ENCODE results near the gene CCDC87.
"Not testable (repeated sequence)": the region's sequence is repeated elsewhere in the genome, so short reads cannot be mapped to it uniquely, and the experiment has no call there.

The CCDC87 gene, protein sequence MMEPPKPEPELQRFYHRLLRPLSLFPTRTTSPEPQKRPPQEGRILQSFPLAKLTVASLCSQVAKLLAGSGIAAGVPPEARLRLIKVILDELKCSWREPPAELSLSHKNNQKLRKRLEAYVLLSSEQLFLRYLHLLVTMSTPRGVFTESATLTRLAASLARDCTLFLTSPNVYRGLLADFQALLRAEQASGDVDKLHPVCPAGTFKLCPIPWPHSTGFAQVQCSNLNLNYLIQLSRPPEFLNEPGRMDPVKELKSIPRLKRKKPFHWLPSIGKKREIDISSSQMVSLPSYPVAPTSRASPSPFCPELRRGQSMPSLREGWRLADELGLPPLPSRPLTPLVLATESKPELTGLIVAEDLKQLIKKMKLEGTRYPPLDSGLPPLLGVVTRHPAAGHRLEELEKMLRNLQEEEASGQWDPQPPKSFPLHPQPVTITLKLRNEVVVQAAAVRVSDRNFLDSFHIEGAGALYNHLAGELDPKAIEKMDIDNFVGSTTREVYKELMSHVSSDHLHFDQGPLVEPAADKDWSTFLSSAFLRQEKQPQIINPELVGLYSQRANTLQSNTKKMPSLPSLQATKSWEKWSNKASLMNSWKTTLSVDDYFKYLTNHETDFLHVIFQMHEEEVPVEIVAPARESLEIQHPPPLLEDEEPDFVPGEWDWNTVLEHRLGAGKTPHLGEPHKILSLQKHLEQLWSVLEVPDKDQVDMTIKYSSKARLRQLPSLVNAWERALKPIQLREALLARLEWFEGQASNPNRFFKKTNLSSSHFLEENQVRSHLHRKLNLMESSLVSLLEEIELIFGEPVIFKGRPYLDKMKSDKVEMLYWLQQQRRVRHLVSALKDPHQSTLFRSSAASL
- 0.20 to 0.39 reads per million in 2 donors for total RNA-seq

DNA sequence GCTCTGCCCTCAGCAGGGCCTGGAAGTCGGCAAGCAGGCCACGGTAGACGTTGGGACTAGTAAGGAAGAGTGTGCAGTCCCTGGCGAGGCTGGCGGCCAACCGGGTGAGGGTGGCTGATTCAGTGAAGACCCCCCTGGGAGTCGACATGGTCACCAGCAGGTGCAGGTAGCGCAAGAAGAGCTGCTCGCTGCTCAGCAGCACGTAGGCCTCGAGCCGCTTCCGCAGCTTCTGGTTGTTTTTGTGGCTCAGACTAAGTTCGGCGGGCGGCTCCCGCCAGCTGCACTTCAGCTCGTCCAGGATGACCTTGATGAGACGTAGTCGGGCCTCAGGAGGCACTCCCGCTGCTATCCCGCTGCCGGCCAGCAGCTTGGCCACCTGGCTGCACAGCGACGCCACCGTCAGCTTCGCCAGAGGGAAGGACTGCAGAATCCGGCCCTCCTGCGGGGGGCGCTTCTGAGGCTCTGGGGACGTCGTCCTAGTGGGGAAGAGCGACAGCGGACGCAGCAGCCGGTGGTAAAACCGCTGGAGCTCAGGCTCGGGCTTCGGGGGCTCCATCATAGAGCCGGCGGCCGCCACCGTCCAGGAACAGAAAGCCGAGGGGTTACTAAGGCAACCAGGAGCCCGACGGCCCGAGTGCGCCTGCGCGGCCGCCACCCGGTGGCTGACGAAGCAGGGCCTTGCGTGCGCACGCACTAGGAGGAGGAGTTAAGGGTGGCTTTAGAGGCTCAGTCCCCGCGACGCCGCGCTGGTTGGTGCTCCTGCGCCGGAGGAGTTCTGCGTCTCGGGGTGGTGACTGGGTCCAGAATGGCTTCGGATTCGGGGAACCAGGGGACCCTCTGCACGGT, at the start of gene CCDC87, which contains the start of gene CCS:
CCDC87 (minus strand) TSS at position 607 of the 846 bp plus-strand sequence; CDS start at position 559, 48 bp downstream.
CCS (plus strand) TSS at position 729 of the 846 bp plus-strand sequence; CDS start at position 806, 77 bp downstream.
- DNase-seq, result peak; percentile 98

GRCh38 chr11:66641834-66642233, 49.0 kb upstream of the CCDC87 start:
- no peak for DNase-seq

DNA sequence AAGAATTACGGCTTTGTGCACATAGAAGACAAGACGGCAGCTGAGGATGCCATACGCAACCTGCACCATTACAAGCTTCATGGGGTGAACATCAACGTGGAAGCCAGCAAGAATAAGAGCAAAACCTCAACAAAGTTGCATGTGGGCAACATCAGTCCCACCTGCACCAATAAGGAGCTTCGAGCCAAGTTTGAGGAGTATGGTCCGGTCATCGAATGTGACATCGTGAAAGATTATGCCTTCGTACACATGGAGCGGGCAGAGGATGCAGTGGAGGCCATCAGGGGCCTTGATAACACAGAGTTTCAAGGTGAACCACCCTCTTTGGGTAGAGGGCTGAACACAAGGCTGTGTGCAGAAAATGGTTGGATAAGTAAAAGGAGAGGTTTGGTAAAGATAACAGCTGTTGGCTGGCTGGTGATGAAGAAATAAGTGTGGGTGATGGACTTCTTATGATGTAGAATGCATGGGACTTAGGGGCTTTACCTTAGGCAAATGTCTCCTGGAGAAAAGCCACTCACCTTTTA, 47.0 kb upstream of the CCDC87 start:
- not testable (repeated sequence) for DNase-seq

DNA sequence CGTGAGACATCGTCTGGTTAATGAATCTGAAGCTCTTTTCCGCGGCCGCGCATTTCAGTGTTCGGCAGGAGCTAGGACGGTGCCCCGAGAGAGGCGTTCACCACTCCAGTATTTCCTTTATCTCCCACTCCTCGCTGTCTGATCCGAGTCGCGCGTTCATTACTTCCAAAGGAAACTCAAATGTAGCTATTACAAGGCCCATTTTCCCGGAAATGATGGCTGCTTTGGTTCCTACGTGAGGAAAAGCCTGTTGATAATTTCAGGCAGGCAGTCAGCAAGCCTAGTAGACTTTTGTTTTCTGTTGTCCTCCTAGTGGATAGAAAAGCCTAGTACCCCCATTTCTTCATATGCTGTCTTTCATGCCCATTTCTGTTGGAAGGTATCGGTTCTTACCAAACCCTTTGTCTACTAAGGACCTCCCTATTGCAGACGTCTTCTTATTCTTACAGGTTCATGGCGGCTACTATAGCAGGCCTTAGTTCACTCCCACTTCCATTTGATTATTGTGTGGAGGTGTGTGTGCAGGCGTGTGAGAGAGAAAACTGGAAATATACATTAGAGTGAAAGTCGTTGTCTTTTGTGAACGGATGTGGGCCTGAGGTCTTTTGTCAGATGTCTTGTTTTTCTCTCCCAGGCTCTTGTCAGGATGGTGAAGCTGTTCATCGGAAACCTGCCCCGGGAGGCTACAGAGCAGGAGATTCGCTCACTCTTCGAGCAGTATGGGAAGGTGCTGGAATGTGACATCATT, 46.4 kb upstream of the CCDC87 start:
- DNase-seq, result no peak

DNA sequence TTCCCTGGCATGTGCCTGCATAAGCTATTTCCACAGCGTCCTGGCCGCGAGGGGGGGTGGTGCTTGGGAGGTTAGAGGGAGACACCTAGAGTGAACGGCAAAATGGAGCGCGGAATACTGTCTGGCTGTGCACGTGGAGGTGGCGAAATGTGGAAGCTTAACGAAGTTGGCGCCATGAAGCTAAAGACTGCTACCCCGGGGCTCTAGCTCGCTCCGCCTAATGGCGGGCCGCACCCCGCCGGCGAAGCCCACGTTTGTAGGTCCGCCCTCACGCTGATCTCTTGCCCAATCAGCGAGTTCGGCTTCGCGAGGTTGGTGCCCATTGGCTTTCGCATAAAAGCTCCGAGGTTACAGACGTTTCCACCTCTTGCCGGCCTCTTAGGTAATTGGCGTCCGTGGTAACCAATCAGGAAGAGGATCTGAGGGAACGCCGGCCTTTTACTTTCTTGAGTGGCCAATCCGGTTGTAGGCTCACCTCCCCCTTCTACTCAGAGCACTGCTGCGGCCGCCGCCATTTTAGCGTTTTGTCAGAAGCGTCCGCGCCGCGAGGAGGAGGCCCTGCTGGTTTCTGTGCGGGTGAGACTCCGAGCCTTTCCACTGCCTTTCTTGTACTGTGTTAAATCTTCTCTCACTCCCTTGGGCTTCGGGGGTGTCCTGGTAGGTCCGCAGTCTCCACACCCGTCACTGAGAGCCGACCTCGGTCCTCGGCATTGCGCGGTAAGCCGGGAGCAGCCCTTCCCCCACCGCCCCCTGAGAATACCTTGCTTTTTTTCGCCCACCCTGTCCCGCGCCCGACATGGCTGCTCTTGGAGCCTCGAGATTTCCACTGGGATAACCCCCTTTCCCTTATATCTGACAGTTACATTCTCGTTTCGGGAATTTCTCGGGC, 45.6 kb upstream of the CCDC87 start, which contains the start of gene RBM4:
RBM4 (plus strand) TSS at position 527 of the 889 bp plus-strand sequence. CDS start 1,009 bp downstream, outside the sequence.
- peak; percentile 76 for DNase-seq

DNA sequence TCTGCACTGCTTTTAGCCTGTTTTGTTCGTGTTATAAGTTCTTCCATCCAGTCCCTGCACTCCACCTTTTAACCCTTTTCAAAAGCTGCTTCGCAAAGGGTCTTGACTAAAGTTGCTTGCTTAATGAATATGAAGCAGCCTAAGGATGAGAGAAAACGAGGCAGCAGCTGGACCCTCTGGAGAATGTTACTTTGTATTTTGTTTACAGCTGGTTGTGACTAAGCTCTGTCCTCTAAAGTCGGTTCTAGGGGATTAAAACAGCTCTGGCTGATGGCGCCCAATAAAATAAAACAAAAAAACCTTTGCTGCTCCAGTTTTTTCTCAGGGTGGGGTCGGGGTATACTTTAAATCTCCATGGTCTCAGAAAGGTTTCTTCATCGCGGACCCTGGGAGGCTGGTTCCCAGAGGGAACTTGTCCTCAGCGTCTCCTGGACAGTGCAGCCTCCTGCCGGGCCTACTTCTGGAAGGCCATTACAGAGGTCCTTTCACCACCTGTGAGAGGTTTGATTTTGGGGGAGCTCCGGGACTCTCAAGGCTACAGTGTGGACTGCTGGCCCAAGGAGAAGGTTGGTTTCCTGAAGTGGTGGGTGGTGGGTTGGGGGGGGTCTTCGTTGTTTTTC, 44.8 kb upstream of the CCDC87 start:
- DNase-seq, result no peak

- DNase-seq, result no peak
Observed at GRCh38 chr11:66636411-66636810, 43.5 kb upstream of the CCDC87 start.

- no peak for DNase-seq
Observed at GRCh38 chr11:66632952-66633351, 40.1 kb upstream of the CCDC87 start.

DNA sequence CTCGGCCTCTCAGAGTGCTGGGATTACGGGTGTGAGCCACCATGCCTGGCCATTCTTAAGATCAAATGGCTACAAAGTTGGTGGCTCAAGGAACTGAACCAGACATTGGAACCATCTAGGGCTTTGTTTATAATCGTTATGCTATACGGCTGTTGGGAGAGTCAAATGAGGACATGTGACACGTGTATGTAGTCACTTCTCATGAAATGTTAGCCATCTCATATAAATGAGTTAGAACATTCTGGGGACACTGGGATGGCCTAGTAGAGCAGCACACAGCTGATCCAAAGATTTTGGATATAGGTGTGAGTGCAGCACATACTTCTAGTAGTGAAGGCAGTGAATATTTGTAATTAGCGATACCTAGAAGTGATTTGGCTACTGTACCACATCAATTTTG, 39.0 kb upstream of the CCDC87 start:
- no peak for DNase-seq

GRCh38 chr11:66629356-66629755, 36.5 kb upstream of the CCDC87 start:
- no peak for DNase-seq

DNA sequence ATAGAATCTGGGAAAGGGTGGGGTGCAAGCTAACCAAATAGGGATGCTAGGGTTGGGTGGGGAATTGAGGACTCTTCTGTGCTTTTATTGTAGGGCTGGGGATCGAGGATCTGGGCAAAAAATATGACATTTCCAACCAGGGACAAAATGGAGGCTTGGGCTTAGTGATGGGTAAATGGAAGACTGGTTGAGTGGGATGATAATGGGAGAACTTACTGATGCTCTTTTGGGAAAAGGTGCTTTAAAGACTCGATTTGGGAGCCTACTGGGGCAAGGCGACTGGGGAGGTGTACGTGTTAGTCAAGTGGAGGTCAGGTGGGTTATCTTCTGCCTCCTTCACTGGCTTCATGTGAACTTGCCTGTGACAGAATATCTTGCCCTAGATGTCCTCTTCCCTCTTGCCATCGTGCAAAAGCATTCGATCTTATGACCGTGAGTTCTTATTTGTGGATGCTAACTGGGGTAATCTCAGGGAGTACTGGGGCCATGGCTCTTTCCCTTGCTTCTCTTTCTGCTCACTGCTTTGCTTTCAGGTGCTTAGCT, 35.3 kb upstream of the CCDC87 start:
- no peak for DNase-seq

GRCh38 chr11:66626926-66627325, 34.1 kb upstream of the CCDC87 start:
- DNase-seq, result no peak

- no peak for DNase-seq
Observed at GRCh38 chr11:66626382-66626781, 33.5 kb upstream of the CCDC87 start.

DNA sequence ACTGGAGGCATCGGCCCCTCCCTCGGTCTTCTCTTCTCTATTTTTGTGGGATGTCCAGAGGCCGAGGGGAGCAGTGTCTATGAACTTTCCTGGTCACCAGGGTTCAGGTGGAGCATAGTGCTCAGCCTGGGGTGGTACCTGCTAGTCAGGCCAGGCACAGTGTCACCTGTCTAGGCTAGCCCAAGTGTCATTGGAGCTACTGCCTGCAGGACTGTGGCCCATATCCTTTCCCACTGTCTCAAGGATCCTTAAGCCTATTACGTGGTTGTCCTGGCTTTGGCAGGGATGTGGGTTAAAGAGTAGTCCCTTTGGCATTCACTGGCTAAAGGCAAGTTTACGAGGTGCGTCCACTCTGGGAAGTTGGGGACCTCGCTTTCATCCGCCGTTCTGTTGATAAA, 32.9 kb upstream of the CCDC87 start:
- DNase-seq, result no peak

- DNase-seq, result no peak
Observed at GRCh38 chr11:66625041-66625751, 32.3 kb upstream of the CCDC87 start.

GRCh38 chr11:66624450-66624849, 31.6 kb upstream of the CCDC87 start:
- no peak for DNase-seq

- no peak for DNase-seq
Observed at GRCh38 chr11:66619080-66619554, 26.3 kb upstream of the CCDC87 start.

GRCh38 chr11:66617155-66617834, 24.4 kb upstream of the CCDC87 start:
- no peak for DNase-seq

Measured in activated gamma-delta T cell (primary cell).